Thymus (tissue), 11 donors: ENCODE measurements around the gene EIF3L. TPM values are rescaled to one million over a fixed set of nuclear protein-coding genes. Genes with fewer than 3 reads are reported as not detected.

Experiments
- DNase-seq, 9 donors: peaks; one replicate each; pipeline ENCODE4 v3.0.0-alpha.2; 2013; ENCODE audit warnings: low spot score in 9 of 9, low read depth in 6 of 9, missing footprints in 1 of 9
- H3K27ac ChIP-seq, 2 donors: one replicate each; pipeline ENCODE4 v1.5.1; 2013; ENCODE audit warnings: control low read depth in 1 of 2, low read depth in 1 of 2, low read length in 1 of 2, mild to moderate bottlenecking in 1 of 2, moderate library complexity in 1 of 2
- H3K27me3 ChIP-seq, 2 donors: one replicate each; pipeline ENCODE4 v1.5.1; 2013; ENCODE audit warnings: low read length in 1 of 2; ENCODE audit not compliant: control insufficient read depth in 2 of 2, insufficient read depth in 1 of 2
- H3K36me3 ChIP-seq, 2 donors: one replicate each; pipeline ENCODE4 v1.5.1; 2013; ENCODE audit warnings: low read length in 1 of 2, mild to moderate bottlenecking in 1 of 2, moderate library complexity in 1 of 2; ENCODE audit not compliant: control insufficient read depth in 2 of 2, insufficient read depth in 2 of 2
- H3K4me1 ChIP-seq, 2 donors: one replicate each; pipeline ENCODE4 v1.5.1; 2013; ENCODE audit warnings: low read length in 2 of 2; ENCODE audit not compliant: control insufficient read depth in 2 of 2, insufficient read depth in 2 of 2
- H3K4me3 ChIP-seq, 2 donors: one replicate each; pipeline ENCODE4 v1.5.1; 2013; ENCODE audit warnings: low read length in 2 of 2, control low read depth in 1 of 2, mild to moderate bottlenecking in 1 of 2
- H3K9me3 ChIP-seq, 2 donors: one replicate each; pipeline ENCODE4 v1.5.1; 2013; ENCODE audit warnings: low read length in 1 of 2, mild to moderate bottlenecking in 1 of 2; ENCODE audit not compliant: control insufficient read depth in 2 of 2, insufficient read depth in 1 of 2
- WGBS: extraction: QIAGEN DNeasy Blood & Tissue Kit; methylation state at CpG from one replicate; pipeline ENCODE4 v1.1.7; 2013; 5-methylcytosine and 5-hydroxymethylcytosine counted together
- polyA plus RNA-seq: library from polyadenylated mRNA; stranded (reverse); fragments of 200-250 nt; gene quantifications from one replicate; pipeline ENCODE4 v1.2.3, GENCODE V29; 2013
- total RNA-seq: library from RNA; stranded (reverse); fragments of 120-200 nt; gene quantifications from one replicate; pipeline ENCODE4 v1.2.4, GENCODE V29; 2013
- donor health status: healthy.

EIF3L gene
- total and polyA plus RNA-seq, 2 donors = 302 to 698 TPM

DNA sequence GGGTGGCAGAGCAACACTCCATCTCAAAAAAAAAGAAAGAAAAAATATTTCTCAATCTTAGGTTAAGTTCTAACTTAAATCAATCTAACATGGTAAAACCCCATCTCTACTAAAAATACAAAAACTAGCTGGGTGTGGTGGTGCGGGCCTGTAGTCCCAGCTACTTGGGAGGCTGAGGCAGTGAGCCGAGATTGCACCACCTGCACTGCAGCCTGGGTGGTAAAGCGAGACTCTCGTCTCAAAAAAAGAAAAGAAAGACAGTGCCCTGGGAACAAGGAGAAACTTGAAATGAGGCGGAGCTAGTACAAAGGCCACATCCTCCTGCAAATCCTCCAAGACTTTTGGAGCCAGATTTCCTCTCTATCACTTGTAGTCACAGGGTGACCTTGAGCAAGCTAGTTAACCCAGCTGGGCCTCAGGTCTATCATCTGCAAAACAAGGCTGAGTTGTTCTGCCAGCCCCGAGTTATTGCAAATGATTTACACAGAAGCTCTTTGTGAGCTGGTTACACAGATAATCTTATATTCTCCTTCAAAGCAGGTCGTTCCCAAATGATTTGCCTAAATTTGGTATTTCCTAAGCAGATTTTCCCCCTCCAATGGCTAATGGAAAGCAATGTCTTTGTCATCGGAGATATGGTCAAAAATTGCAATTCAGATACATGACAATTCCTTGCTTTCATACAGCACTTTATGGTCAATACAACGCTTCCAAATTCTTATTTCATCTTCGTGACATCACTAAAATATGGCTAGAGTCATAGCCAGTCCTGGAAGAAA, 7.0 kb upstream of the EIF3L start:
- WGBS = 96% methylated on average over 10 of the region's 10 CpGs
- Histone ChIP-seq H3K4me1 (peaks cover 10% of the 10 kb centered on the region in 2 donors), H3K27me3 (no peaks in the 10 kb centered on the region), H3K9me3 (peaks cover 0 to 4% of the 10 kb centered on the region in 2 donors), H3K4me3 (no peak overlapping the region), H3K36me3 (peaks cover 26% of the 10 kb centered on the region in 2 donors), H3K27ac (no peak overlapping the region)
- no peak for DNase-seq

DNA sequence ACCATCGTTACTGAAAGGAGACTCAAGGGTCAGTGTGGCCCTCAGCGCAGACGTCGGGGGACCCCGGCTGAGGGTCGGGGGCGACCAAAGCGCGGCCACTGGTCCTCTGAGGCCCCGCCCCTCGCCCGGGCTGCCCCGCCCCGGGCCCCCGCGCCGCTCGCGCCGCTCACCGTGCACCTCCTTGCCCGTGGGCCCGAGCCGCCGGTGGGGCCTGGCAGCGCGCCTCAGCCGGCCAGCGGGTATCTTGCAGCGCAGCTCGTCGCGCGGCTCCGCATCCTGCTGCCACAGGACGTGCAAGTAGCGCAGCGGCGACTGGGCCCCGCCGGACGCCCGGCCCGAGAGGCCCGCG, 5.5 kb upstream of the EIF3L start:
- Histone ChIP-seq H3K9me3 (peaks cover 0 to 7% of the 10 kb centered on the region in 2 donors), H3K27me3 (no peaks in the 10 kb centered on the region), H3K27ac (peak overlapping the region; percentile 50 to 90), H3K36me3 (peaks cover 12% of the 10 kb centered on the region in 2 donors), H3K4me3 (peak overlapping the region; percentile 51 to 80), H3K4me1 (peaks cover 12 to 18% of the 10 kb centered on the region in 2 donors)
- under 1% methylated on average over 46 of the region's 46 CpGs for WGBS
- DNase-seq = peak in 1 of 9 donors; percentile 39

GRCh38 chr22:37844904-37845329, 4.3 kb upstream of the EIF3L start:
- WGBS = 95% methylated on average over 6 of the region's 6 CpGs

GRCh38 chr22:37846433-37846832, 2.8 kb upstream of the EIF3L start:
- 99% methylated on average over 2 of the region's 2 CpGs for WGBS
- Histone ChIP-seq H3K27ac (no peak overlapping the region), H3K9me3 (peaks cover 0 to 7% of the 10 kb centered on the region in 2 donors), H3K36me3 (peaks cover 4 to 7% of the 10 kb centered on the region in 2 donors), H3K27me3 (no peaks in the 10 kb centered on the region), H3K4me1 (peaks cover 20 to 26% of the 10 kb centered on the region in 2 donors), H3K4me3 (no peak overlapping the region)
- DNase-seq = no peak

More at GRCh38 chr22:37844904-37845329, 4.3 kb upstream of the EIF3L start:
- no peak for DNase-seq
- no peaks in the 10 kb centered on the region for H3K27me3 ChIP-seq
- H3K36me3 ChIP-seq = peaks cover 2 to 4% of the 10 kb centered on the region in 2 donors
- H3K4me1 ChIP-seq = peaks cover 15 to 20% of the 10 kb centered on the region in 2 donors
- peak overlapping the region in 1 of 2 donors; percentile 81 for H3K27ac ChIP-seq
- H3K9me3 ChIP-seq = peaks cover 0 to 7% of the 10 kb centered on the region in 2 donors
- H3K4me3 ChIP-seq = peak overlapping the region; percentile 51 to 80

DNA sequence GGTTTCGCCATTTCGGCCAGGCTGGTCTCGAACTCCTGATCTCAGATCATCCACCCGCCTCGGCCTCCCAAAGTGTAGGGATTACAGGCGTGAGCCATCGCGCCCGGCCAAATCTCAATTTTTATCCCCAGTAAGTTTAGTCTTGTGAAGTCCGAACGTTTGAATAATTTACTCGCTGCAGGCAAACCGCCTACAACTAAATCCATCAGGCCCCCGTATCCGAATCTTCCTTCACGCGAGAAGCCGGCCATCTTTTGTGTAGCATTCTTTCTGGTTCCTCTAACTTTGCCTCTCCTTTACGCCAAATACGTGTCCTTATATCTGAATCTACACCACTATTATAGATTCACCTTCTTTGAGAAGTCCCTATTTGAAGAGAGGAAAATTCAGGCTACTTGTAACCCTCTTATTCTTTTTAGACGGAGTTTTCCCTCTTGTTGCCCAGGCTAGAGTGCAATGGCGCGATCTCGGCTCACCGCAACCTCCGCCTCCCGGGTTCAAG, 581 bp upstream of the EIF3L start:
- H3K27me3 ChIP-seq = no peaks in the 10 kb centered on the region
- H3K36me3 ChIP-seq = peaks cover 15 to 24% of the 10 kb centered on the region in 2 donors
- DNase-seq = peak in 2 of 9 donors; percentile 42 to 55
- WGBS = 23% methylated on average over 27 of the region's 27 CpGs
- peak overlapping the region; percentile 74 to 90 for H3K27ac ChIP-seq
- H3K9me3 ChIP-seq = peaks cover 0 to 7% of the 10 kb centered on the region in 2 donors
- H3K4me3 ChIP-seq = peak overlapping the region; percentile 93 to 98
- peaks cover 11 to 16% of the 10 kb centered on the region in 2 donors for H3K4me1 ChIP-seq

GRCh38 chr22:37850801-37851200, 1.6 kb downstream of the EIF3L start:
- H3K27me3 ChIP-seq = no peaks in the 10 kb centered on the region
- 96% methylated on average over 4 of the region's 4 CpGs for WGBS

GRCh38 chr22:37852418-37852817, 3.2 kb downstream of the EIF3L start:
- WGBS = 97% methylated on average over 5 of the region's 5 CpGs
- no peak overlapping the region for H3K27ac ChIP-seq
- peaks cover 0 to 4% of the 10 kb centered on the region in 2 donors for H3K9me3 ChIP-seq
- no peaks in the 10 kb centered on the region for H3K27me3 ChIP-seq
- H3K36me3 ChIP-seq = peaks cover 41 to 55% of the 10 kb centered on the region in 2 donors
- DNase-seq = no peak
- peaks cover 11 to 16% of the 10 kb centered on the region in 2 donors for H3K4me1 ChIP-seq
- no peak overlapping the region for H3K4me3 ChIP-seq

More at GRCh38 chr22:37850801-37851200, 1.6 kb downstream of the EIF3L start:
- H3K36me3 ChIP-seq = peaks cover 34 to 45% of the 10 kb centered on the region in 2 donors
- no peak for DNase-seq
- no peak overlapping the region for H3K27ac ChIP-seq
- H3K4me3 ChIP-seq = no peak overlapping the region
- peaks cover 0 to 4% of the 10 kb centered on the region in 2 donors for H3K9me3 ChIP-seq
- peaks cover 11 to 16% of the 10 kb centered on the region in 2 donors for H3K4me1 ChIP-seq

GRCh38 chr22:37854946-37855345, 5.7 kb downstream of the EIF3L start:
- H3K9me3 ChIP-seq = no peaks in the 10 kb centered on the region
- H3K4me1 ChIP-seq = peaks cover 5% of the 10 kb centered on the region in 2 donors
- H3K27me3 ChIP-seq = no peaks in the 10 kb centered on the region
- H3K36me3 ChIP-seq = peaks cover 56 to 77% of the 10 kb centered on the region in 2 donors
- H3K4me3 ChIP-seq = no peak overlapping the region
- H3K27ac ChIP-seq = no peak overlapping the region
- no peak for DNase-seq
- 89% methylated on average over 2 of the region's 2 CpGs for whole genome bisulfite sequencing

GRCh38 chr22:37855462-37855861, 6.2 kb downstream of the EIF3L start:
- H3K36me3 ChIP-seq = peaks cover 60 to 82% of the 10 kb centered on the region in 2 donors
- H3K9me3 ChIP-seq = no peaks in the 10 kb centered on the region
- no peak overlapping the region for H3K27ac ChIP-seq
- peaks cover under 1% of the 10 kb centered on the region in 2 donors for H3K4me1 ChIP-seq
- no peak overlapping the region for H3K4me3 ChIP-seq
- WGBS = 97% methylated on average over 2 of the region's 2 CpGs
- no peak for DNase-seq
- H3K27me3 ChIP-seq = no peaks in the 10 kb centered on the region
